Panc1 (cell line): Measurements from ENCODE around the gene BBS1. TPM values are rescaled to one million over a fixed set of nuclear protein-coding genes. Genes with fewer than 3 reads are reported as not detected.
A peak's percentile ranks its signal among the peaks of the same experiment; 100 is the strongest.

Experiments used
- ATAC-seq: fragments of 200-7000 bp; cut with Tn5 transposase; 2 replicates; pipeline ENCODE4 v1.9.1; 2020; ENCODE audit warnings: mild to moderate bottlenecking, moderate library complexity
- BruUV-seq: library from RNA; stranded (reverse); fragments of 400-500 nt; replicated peaks from 2 replicates; lab custom pipeline; 2021; lab: Mats Ljungman, UMichigan
- CTCF ChIA-PET: fragments of 300-600 bp; sonication (Branson Sonifier 250); formaldehyde crosslinking; loops from one replicate; lab custom pipeline; 2022; ENCODE audit warnings: antibody characterized with exemption; lab: Charles Lee
- POLR2A ChIA-PET: fragments of 300-600 bp; sonication (Branson Sonifier 250); formaldehyde crosslinking; loops from one replicate; lab custom pipeline; 2022; ENCODE audit warnings: antibody characterized with exemption; lab: Charles Lee
- DNase-seq: peaks from one replicate; pipeline ENCODE4 v3.0.0-alpha.2; 2010; ENCODE audit warnings: low read depth, low spot score
- H3K27ac ChIP-seq: 2 replicates; pipeline ENCODE4 v1.5.1; 2011; ENCODE audit warnings: mild to moderate bottlenecking, low read length, inconsistent platforms
- H3K27me3 ChIP-seq: fragments of 200-500 bp; sonication (Bioruptor generic); 2 replicates; pipeline ENCODE4 v1.6.0; 2014; ENCODE audit warnings: low read length, inconsistent platforms; ENCODE audit not compliant: control insufficient read depth, insufficient read depth
- H3K36me3 ChIP-seq: fragments of 200-500 bp; sonication (Bioruptor generic); 2 replicates; pipeline ENCODE4 v1.5.1; 2014; ENCODE audit warnings: inconsistent platforms, mild to moderate bottlenecking, low read length, moderate library complexity; ENCODE audit not compliant: control insufficient read depth, insufficient read depth
- H3K4me1 ChIP-seq: 2 replicates; pipeline ENCODE4 v1.5.1; 2011; ENCODE audit warnings: inconsistent platforms, mild to moderate bottlenecking, low read length, moderate library complexity; ENCODE audit not compliant: control insufficient read depth, insufficient read depth
- H3K4me3 ChIP-seq, 2 experiments: 2 replicates each; pipeline ENCODE4 v1.5.1; 2011 to 2012; ENCODE audit warnings: low read depth in 2 of 2, low read length in 2 of 2, mild to moderate bottlenecking in 2 of 2, inconsistent platforms in 1 of 2, moderate library complexity in 1 of 2
- H3K9me3 ChIP-seq: fragments of 200-500 bp; sonication (Bioruptor generic); 2 replicates; pipeline ENCODE4 v1.5.1; 2014; ENCODE audit warnings: low read depth, mild to moderate bottlenecking, inconsistent platforms, low read length, moderate library complexity; ENCODE audit not compliant: control insufficient read depth, insufficient read depth
- POLR2AphosphoS5 ChIP-seq: IDR thresholded peaks from 2 replicates; pipeline ENCODE4 v1.6.1; 2012; ENCODE audit warnings: mild to moderate bottlenecking, low read depth, low read length, moderate library complexity
- SIN3A ChIP-seq: IDR thresholded peaks from 2 replicates; pipeline ENCODE4 v1.6.1; 2012; ENCODE audit warnings: low read depth, mild to moderate bottlenecking, low read length, moderate library complexity, borderline replicate concordance; ENCODE audit not compliant: insufficient read depth
- TCF7L2 ChIP-seq: IDR thresholded peaks from 2 replicates; pipeline ENCODE4 v1.6.1; 2011; ENCODE audit warnings: mild to moderate bottlenecking, low read depth, low read length, inconsistent platforms
- in situ Hi-C: cut with HindIII; loops from 2 replicates; pipeline ENCODE4 v1.10.0; 2016; ENCODE audit warnings: low sequenced_read_pairs, low pct_unique_long_range_greater_than_20kb
- intact Hi-C: fragments of 100-400 bp; cut with micrococcal nuclease; formaldehyde crosslinking; loops from one replicate; pipeline ENCODE4 v1.10.0; 2022; ENCODE audit not compliant: unreplicated experiment
- total RNA-seq: library from RNA; stranded (reverse); gene quantifications from one replicate; pipeline ENCODE4 v1.2.1, GENCODE V29; 2021; ENCODE audit not compliant: unreplicated experiment
- TF ChIP-seq, protein P1 (sequence below): fragments of 450-650 bp; IDR thresholded peaks from 2 replicates; pipeline ENCODE4 v1.5.1; 2017; ENCODE audit warnings: mild to moderate bottlenecking
- TF ChIP-seq, protein P2 (sequence below), 2 experiments: IDR thresholded peaks; 2 replicates each; pipeline ENCODE4 v1.6.1; 2011 to 2012; ENCODE audit warnings: low read depth in 2 of 2, control low read depth in 1 of 2, low read length in 1 of 2, mild to moderate bottlenecking in 1 of 2, moderate library complexity in 1 of 2; ENCODE audit not compliant: insufficient read depth in 1 of 2

Gene BBS1
- total RNA-seq, 1 experiment from 2014 or later: 26.9 TPM

DNA sequence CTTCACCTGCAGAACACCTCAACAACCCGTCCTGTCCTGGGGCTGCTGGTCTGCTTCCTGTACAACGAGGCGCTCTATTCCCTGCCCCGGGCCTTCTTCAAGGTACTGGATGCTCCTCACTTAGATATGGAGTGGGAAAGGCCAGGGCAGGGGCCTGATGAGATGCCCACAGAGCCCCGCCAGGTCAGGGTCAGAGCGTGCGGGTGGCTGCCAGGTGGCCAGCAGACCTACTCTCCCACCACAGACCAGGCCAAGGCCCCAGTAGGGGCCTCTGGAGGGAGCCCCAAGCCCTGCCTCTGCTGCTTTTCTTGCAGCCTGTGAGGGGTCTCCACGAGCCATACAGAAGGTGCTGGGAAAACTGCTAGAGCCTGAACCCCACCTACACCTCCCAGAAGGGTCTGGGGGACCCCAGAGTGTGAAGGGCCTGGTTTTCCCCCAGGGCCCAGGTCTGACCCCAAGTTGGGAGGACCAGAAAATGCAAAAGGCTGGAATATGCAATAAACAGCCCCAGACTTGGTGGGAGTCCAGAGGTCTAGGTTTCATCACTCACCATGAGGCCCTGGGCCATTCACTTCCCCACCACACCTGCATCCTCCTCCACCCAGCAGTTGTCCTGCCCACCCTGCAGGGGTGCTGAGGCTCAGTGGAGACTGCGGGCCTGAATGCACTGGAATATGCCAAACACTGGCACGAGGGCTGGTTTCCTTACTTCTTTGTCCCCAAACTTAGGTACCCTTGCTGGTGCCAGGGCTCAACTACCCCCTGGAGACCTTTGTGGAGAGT lies 20.7 kb downstream of the BBS1 start:
- no peak overlapping the region for H3K4me3 ChIP-seq
- in situ Hi-C loops (no loop called here), intact Hi-C loops (no loop called here)
- no peaks in the 10 kb centered on the region for H3K4me1 ChIP-seq
- no peaks in the 10 kb centered on the region for H3K27me3 ChIP-seq
- DNase-seq: no peak
- TF ChIP-seq, protein P1, sequence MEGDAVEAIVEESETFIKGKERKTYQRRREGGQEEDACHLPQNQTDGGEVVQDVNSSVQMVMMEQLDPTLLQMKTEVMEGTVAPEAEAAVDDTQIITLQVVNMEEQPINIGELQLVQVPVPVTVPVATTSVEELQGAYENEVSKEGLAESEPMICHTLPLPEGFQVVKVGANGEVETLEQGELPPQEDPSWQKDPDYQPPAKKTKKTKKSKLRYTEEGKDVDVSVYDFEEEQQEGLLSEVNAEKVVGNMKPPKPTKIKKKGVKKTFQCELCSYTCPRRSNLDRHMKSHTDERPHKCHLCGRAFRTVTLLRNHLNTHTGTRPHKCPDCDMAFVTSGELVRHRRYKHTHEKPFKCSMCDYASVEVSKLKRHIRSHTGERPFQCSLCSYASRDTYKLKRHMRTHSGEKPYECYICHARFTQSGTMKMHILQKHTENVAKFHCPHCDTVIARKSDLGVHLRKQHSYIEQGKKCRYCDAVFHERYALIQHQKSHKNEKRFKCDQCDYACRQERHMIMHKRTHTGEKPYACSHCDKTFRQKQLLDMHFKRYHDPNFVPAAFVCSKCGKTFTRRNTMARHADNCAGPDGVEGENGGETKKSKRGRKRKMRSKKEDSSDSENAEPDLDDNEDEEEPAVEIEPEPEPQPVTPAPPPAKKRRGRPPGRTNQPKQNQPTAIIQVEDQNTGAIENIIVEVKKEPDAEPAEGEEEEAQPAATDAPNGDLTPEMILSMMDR: no peak
- TF ChIP-seq POLR2AphosphoS5 (no peak), TCF7L2 (no peak), SIN3A (no peak)
- TF ChIP-seq, protein P2, sequence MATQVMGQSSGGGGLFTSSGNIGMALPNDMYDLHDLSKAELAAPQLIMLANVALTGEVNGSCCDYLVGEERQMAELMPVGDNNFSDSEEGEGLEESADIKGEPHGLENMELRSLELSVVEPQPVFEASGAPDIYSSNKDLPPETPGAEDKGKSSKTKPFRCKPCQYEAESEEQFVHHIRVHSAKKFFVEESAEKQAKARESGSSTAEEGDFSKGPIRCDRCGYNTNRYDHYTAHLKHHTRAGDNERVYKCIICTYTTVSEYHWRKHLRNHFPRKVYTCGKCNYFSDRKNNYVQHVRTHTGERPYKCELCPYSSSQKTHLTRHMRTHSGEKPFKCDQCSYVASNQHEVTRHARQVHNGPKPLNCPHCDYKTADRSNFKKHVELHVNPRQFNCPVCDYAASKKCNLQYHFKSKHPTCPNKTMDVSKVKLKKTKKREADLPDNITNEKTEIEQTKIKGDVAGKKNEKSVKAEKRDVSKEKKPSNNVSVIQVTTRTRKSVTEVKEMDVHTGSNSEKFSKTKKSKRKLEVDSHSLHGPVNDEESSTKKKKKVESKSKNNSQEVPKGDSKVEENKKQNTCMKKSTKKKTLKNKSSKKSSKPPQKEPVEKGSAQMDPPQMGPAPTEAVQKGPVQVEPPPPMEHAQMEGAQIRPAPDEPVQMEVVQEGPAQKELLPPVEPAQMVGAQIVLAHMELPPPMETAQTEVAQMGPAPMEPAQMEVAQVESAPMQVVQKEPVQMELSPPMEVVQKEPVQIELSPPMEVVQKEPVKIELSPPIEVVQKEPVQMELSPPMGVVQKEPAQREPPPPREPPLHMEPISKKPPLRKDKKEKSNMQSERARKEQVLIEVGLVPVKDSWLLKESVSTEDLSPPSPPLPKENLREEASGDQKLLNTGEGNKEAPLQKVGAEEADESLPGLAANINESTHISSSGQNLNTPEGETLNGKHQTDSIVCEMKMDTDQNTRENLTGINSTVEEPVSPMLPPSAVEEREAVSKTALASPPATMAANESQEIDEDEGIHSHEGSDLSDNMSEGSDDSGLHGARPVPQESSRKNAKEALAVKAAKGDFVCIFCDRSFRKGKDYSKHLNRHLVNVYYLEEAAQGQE (IDR thresholded peaks at IDR 0.05; ENCODE audit: insufficient read depth in 1 of 2, low read depth in 2 of 2, low read length in 1 of 2): no peak
- ChIA-PET POLR2A (no interaction called here), CTCF (no interaction called here)
- BruUV-seq: no TSS peak
- peak; percentile 5; the same call in 1 of the 2 replicates for ATAC-seq
- H3K27ac ChIP-seq: no peak overlapping the region
- H3K9me3 ChIP-seq: no peaks in the 10 kb centered on the region
- H3K36me3 ChIP-seq: no peaks in the 10 kb centered on the region

DNA sequence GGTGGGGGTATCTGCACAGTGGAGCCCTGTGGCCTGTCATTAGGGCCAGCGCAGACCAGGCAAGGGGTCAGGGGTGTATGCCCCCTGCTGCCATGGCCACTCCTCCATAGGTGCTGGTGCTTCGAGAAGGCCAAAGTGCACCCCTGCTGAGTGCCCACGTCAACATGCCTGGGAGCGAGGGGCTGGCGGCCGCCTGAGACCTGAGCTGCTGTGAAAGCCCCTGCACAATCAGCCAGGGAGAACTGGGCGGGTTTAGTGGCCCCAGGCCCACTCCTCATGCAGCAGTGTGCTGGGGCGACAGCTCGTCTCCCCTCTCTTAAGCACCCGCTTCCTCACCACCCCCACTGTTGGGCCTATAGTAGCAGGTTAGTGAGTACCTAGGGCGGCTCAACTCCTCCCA lies 21.4 kb downstream of the BBS1 start:
- no peak overlapping the region for H3K4me3 ChIP-seq
- ChIA-PET CTCF (no interaction called here), POLR2A (no interaction called here)
- no TSS peak for BruUV-seq
- no peaks in the 10 kb centered on the region for H3K36me3 ChIP-seq
- H3K27me3 ChIP-seq: no peaks in the 10 kb centered on the region
- in situ Hi-C loops: no loop called here
- DNase-seq (no peak), ATAC-seq (no peak)
- no peaks in the 10 kb centered on the region for H3K4me1 ChIP-seq
- H3K9me3 ChIP-seq: no peaks in the 10 kb centered on the region
- TF ChIP-seq, protein P2 (IDR thresholded peaks at IDR 0.05; ENCODE audit: insufficient read depth in 1 of 2, low read depth in 2 of 2, low read length in 1 of 2): no peak
- no peak for TF ChIP-seq TCF7L2
- TF ChIP-seq POLR2AphosphoS5: no peak
- TF ChIP-seq SIN3A: no peak
- TF ChIP-seq, protein P1: no peak
- no peak overlapping the region for H3K27ac ChIP-seq
- intact Hi-C loops: no loop called here
